Lung (tissue), 12 donors: ENCODE results near the gene GABARAPL2. TPM values are rescaled to one million over a fixed set of nuclear protein-coding genes. Genes with fewer than 3 reads are reported as not detected.
A peak's percentile ranks its signal among the peaks of the same experiment; 100 is the strongest.

Experiments used
- ATAC-seq: fragments of 200-7000 bp; cut with Tn5 transposase; one replicate; pipeline ENCODE4 v1.9.1; 2020; ENCODE audit warnings: moderate number of reproducible peaks; ENCODE audit not compliant: insufficient read depth, low FRiP score
- DNase-seq, 3 donors: peaks; one replicate each; pipeline ENCODE4 v3.0.0-alpha.2; 2013 to 2017
- H3K27ac ChIP-seq, 2 donors: one replicate each; pipeline ENCODE4 v1.5.1; 2013; ENCODE audit warnings: mild to moderate bottlenecking in 2 of 2, moderate library complexity in 2 of 2, control low read depth in 1 of 2, inconsistent platforms in 1 of 2, low read depth in 1 of 2, low read length in 1 of 2
- H3K27me3 ChIP-seq, 3 donors: one replicate each; pipeline ENCODE4 v1.5.1; 2013; ENCODE audit warnings: low read length in 2 of 3; ENCODE audit not compliant: control insufficient read depth in 3 of 3, insufficient read depth in 3 of 3
- H3K36me3 ChIP-seq, 4 donors: one replicate each; pipeline ENCODE4 v1.5.1; 2013; ENCODE audit warnings: low read length in 4 of 4, mild to moderate bottlenecking in 1 of 4, moderate library complexity in 1 of 4; ENCODE audit not compliant: control insufficient read depth in 4 of 4, insufficient read depth in 4 of 4
- H3K4me1 ChIP-seq, 5 donors: one replicate each; pipeline ENCODE4 v1.5.1; 2013; ENCODE audit warnings: low read length in 5 of 5, mild to moderate bottlenecking in 2 of 5, moderate library complexity in 1 of 5; ENCODE audit not compliant: control insufficient read depth in 5 of 5, insufficient read depth in 5 of 5
- H3K4me3 ChIP-seq: one replicate; pipeline ENCODE4 v1.5.1; 2013; ENCODE audit warnings: mild to moderate bottlenecking, control low read depth, moderate library complexity
- H3K9ac ChIP-seq, 2 donors: one replicate each; pipeline ENCODE4 v1.5.1; 2013; ENCODE audit warnings: low read length in 2 of 2, control low read depth in 1 of 2; ENCODE audit not compliant: insufficient read depth in 1 of 2
- H3K9me3 ChIP-seq, 4 donors: one replicate each; pipeline ENCODE4 v1.5.1; 2013; ENCODE audit warnings: low read length in 3 of 4, mild to moderate bottlenecking in 1 of 4, moderate library complexity in 1 of 4; ENCODE audit not compliant: control insufficient read depth in 4 of 4, insufficient read depth in 3 of 4
- CTCF ChIP-seq: IDR thresholded peaks from 2 replicates; pipeline ENCODE4 v1.5.1; 2012; ENCODE audit warnings: mild to moderate bottlenecking; ENCODE audit errors: control extremely low read depth, extremely low read depth
- WGBS, 2 donors: extraction: QIAGEN DNeasy Blood & Tissue Kit; methylation state at CpG; one replicate each; pipeline ENCODE4 v1.1.7; 2013; 5-methylcytosine and 5-hydroxymethylcytosine counted together
- polyA plus RNA-seq, 2 donors: library from polyadenylated mRNA; stranded (reverse); fragments of 200-250 nt; gene quantifications; one replicate each; pipeline ENCODE4 v1.2.1, GENCODE V29; 2013
- total RNA-seq, 2 donors: library from RNA; depleted of rRNA in 1 of 2; stranded (reverse); fragments of >200 nt in 1 of 2; gene quantifications; one replicate each; pipeline ENCODE4 v1.2.1, GENCODE V29; 2014 to 2021
- donor health status: control.
- donor health status: control.
- donor health status: Bipolar disorder and iron deficiency.
- donor health status: healthy.
- donor health status: DM: yes; HTN: yes; CAD: no.

Gene GABARAPL2
- total and polyA plus RNA-seq, 4 donors = 72.9 to 180 (median 104) TPM

GRCh38 chr16:75620326-75621169 lies 54.4 kb downstream of the GABARAPL2 start:
- no peak overlapping the region for H3K27ac ChIP-seq

GRCh38 chr16:75621170-75621477 lies 54.9 kb downstream of the GABARAPL2 start:
- Histone ChIP-seq H3K27me3 (no peaks in the 10 kb centered on the region), H3K27ac (no peak overlapping the region), H3K4me3 (no peak overlapping the region), H3K36me3 (peaks cover 6 to 21% (median 12%) of the 10 kb centered on the region in 4 donors), H3K9ac (no peak overlapping the region), H3K4me1 (peaks cover 4 to 8% (median 6%) of the 10 kb centered on the region in 5 donors), H3K9me3 (no peaks in the 10 kb centered on the region)
- no peak for TF ChIP-seq CTCF
- DNase-seq (peak in 2 of 3 donors; percentile 32 to 57), ATAC-seq (no peak)
- WGBS, 2 donors = 16 to 19% methylated on average over 2 of the region's 2 CpGs

More at GRCh38 chr16:75620326-75621169, 54.4 kb downstream of the GABARAPL2 start:
- DNase-seq = no peak
- Histone ChIP-seq H3K36me3 (peaks cover 2 to 16% (median 10%) of the 10 kb centered on the region in 4 donors), H3K9me3 (no peaks in the 10 kb centered on the region), H3K9ac (no peak overlapping the region), H3K4me3 (no peak overlapping the region), H3K27me3 (no peaks in the 10 kb centered on the region), H3K4me1 (peaks cover 4 to 8% (median 6%) of the 10 kb centered on the region in 5 donors)
- no peak for TF ChIP-seq CTCF
- WGBS, 2 donors = 80 to 82% methylated on average over 20 of the region's 20 CpGs
- ATAC-seq = no peak

- Histone ChIP-seq H3K36me3 (peaks cover 15 to 25% (median 21%) of the 10 kb centered on the region in 4 donors), H3K27ac (peak within 1 kb of the TSS; percentile 91 to 96), H3K4me3 (peak within 1 kb of the TSS; percentile 77), H3K4me1 (peaks cover 4 to 8% (median 6%) of the 10 kb centered on the region in 5 donors), H3K27me3 (no peaks in the 10 kb centered on the region), H3K9ac (peak within 1 kb of the TSS; percentile 66 to 87), H3K9me3 (no peaks in the 10 kb centered on the region)
- 0% methylated on average over 62 of the region's 62 CpGs for WGBS, 2 donors
- DNase-seq = peak; percentile 99
- TF ChIP-seq CTCF = no peak
- peak; percentile 96 for ATAC-seq
Observed at GRCh38 chr16:75622761-75623605, 56.8 kb downstream of the GABARAPL2 start, which contains the start of gene ADAT1. Gene ADAT1 (minus strand): TSS chr16:75623281. CDS start chr16:75620799, 2,482 bp downstream.
